ENCODE results near the gene IGSF21.
"Not testable (repeated sequence)": the region's sequence is repeated elsewhere in the genome, so short reads cannot be mapped to it uniquely, and the experiment has no call there.

Gene IGSF21

DNA sequence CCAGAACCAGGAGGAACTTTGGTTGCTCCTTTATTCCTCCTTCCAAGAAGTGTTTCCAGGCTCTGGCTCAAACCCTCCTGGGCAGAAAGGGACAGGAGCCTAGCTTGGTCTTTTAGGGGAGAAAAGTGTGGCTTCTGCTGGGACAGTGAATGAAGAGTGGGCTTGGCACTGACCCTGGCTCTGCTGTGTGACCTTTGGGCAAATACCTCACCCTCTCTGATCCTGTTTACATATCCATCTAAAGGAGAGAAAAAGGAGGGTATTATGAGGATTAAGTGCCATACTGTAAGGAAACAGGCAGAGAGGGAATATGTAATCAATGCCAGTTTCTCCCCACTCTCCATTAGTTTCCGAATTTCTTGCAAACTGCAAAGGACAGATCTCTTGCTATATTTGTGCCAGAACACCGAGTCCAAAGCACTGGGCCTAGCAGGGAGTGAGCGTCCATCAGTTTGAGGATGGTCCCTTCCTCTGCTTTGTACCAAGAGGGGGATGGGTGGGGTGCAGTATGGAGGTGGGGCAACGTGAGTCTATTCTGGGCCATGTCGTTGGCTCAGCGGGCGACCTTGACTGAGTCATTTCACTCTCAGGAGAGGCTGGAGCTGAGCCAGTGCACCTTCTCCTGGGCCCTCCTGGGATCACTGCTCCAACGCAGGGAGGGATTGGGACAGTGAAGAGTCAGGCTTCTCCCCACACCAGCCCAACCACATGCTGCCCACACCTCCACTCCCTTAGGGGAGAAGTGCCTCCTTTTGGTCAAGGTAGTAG lies 38.4 kb downstream of the IGSF21 start:
- DNase-seq (ENCODE audit: low read depth): no peak

DNA sequence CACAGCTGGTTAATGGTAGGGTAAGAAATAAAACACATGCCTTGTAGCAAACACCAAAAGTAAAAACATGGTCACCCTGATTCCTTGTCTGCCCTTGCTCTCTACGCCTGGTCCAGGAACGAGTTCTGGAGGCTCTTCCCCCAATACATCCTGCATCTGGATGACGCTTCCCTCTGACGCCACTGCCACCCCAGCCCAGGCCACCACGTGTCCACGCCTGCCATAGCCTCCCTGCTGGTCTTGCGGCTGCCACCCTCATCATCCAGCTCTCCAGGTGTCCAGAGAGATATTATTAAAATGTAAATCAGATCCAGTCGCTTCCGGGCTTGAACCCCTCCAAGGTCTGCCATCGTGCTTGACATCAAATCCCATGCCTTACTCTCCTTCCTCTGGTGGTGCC lies 39.3 kb downstream of the IGSF21 start:
- no peak for DNase-seq (ENCODE audit: low read depth)

DNA sequence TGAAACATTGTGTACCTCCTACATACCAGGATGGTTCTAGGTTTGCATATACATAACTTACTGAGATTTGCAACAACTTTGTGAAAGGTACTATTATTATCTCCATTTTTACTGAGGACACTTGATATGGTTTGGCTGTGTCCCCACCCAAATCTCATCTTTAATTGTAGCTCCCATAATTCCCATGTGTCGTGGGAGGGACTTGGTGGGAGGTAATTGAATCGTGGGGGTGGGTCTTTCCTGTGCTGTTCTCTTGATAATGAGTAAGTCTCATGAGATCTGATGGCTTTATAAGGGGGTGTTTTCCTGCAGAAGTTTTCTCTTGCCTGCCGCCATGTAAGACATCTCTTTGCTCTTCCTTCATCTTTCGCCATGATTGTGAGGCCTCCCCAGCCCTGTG lies 40.1 kb downstream of the IGSF21 start:
- DNase-seq (ENCODE audit: low read depth): no peak

DNA sequence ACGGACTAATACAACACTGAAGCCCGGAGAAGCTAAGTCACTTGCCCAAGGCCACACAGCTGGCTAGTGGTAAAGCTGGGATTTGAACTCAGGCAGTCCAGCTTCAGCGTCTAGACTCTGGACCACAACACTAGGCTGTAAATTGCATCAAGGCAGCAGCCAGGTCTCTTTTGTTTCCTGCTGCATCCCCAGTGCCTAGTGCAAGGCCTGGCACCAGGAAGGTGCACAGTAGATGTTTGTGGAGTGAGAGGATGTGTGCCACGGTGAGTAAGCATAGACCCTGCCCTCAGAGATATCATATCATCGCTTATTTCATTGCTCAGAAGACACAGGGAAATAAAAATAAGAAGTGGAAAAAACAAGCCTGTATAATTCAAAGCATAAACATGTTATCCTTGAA lies 40.9 kb downstream of the IGSF21 start:
- DNase-seq (ENCODE audit: low read depth): no peak

DNA sequence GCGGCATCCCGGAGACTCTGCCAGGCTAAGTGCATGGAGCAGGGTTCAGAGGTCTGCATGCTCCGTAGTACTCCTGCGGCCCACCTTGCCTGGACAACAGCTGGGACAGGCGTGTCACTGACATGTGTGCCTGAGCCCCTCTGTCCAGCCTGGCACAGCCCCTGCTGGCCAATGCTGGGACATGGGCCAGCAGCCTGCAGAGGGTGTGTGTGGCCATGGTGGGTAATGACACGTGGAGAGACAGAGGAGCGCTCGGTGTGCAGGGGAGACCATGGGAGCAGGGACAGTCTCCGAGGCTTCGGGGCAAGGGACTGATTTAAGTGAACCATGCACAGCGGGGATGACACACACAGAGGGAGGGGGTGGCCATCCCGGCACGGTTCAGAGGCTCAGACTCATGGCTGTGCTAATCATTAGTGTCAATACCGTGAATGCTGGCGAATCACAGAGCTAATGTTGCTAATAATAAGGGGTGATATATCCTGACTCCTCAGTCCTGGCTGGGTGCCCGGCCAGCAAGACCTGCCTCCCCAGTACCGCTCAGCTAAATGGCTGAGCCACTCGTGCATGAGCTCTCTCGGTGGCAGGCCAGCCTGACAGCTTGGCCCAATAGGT lies 41.5 kb downstream of the IGSF21 start:
- DNase-seq (ENCODE audit: low read depth): no peak

DNA sequence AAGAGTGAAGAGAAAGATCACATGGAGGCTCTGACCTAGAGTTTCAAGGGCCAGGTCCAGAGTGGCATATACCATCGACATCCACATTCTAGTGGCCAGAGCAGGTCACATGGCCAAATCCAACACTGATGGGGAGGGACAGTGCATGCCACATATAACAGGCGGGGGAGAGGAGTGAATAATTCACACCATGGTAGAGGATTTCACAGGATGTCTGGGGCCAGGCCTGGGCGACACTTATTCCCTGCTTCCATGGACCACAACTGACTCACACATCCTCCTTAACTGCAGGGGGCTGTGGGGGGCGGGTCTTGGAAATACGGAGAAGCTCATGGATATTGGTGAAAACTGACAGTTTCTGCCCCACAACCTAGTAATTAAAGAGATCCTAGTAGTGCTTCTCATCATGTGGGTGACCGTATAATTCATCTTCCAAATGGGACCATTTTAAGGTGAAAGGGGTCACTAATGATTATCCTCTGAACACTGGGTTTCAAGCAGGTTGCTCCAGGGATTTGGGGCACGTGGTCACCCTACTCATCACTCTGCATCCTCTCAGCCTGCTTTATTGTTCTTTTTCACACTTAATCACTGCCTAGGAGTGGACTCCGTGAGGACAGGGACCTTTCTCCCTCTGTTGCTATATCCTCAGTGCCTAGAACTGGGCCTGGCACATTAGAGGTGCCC lies 44.0 kb downstream of the IGSF21 start:
- DNase-seq (ENCODE audit: low read depth): no peak

DNA sequence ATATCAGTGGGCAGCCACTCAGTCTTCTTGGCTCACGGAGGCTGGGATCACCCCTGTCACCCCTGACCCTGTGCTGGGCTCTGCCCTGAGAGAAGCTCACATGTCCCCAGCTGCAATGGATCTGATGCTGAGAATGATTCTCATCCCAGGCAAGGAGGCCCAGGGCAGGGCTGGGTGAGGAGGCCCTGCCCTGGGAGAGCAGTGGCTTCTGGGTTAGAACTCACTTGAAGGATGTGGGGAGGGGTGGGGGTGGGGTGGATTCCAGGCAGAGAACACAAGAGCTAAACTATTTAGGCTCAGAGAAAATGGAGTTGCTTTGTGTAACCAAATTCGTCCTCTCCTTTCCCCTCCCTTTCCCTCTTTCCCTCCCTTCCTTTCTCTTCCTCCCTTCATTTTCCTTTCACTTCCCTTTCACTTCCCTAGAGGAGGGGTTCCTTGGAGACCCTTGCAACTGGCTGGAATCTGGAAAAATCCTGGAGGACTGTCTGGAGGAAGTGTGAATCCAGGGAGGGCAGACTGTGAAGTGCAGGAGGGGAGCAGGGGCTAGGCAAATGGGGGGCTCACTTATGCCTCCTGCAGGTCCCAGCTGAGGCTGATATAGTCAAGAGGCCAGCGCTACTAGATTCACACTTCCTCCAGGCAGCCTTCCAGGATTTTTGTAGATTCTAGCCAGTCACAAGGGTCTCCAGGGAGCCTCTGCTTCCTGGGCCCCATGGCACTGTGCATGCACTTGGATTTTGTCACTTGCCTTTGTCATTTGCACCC lies 47.0 kb downstream of the IGSF21 start:
- DNase-seq (ENCODE audit: low read depth): no peak

DNA sequence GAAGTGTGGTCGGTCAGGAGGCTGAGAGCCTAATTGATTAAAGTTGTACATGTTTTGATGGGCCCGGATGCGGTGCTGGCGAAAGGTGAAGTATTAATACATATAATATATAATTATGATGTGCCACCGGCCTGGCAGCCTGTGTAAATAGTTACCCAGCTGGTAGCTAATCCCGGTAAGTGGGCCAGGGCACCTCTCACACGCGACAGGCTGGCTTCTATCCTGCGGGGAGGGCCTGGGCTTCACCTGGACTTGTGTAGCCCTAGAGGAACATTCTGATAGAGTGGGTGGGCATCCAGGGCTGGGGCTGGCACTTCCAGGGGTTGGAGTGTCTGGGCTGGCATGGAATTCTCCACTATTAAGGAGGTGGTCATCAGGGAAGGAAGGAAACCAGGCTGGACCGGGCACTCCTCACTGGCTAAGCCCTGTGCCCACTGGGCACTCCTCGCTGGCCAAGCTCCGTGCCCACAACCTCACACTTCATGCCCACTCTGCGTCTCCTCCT lies 48.3 kb downstream of the IGSF21 start:
- DNase-seq (ENCODE audit: low read depth): no peak

DNA sequence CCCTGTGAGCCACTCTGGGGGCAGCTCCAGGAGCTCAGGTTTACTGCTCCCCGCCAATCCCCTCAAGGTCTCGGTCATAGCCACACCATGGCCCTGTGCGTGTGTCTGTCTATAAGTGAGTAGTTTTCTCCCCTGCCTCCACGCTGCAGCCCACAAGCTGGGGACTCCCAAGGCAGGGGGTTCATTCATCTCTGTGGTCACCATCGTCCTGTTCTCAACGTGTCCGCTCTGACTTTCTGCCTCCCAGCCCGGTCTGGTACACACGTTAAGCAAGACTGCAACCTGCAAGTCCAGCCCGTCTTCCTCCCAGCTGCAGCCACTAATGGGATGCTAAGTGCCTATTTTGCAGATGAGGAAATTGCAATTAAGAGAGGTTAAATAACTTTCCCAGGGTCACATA lies 49.8 kb downstream of the IGSF21 start:
- no peak for DNase-seq (ENCODE audit: low read depth)

DNA sequence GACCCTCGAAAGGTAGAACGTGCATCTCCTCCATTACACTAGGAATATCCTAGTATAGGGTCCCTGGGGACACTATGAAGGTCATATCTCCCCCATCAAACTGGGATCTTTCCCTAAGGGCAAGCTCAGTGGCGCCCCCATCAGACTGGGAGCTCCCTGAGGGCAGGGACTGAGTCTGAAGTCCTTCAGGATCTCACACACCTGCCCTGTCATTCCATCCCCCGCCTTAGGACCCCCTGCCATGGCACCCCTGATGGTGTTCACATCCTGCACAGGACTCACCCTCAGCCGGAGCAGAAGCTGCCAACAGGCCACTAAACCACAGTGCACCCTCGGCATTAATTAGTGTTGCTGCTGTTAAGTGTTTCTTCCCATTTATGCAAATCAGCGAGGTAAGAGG lies 50.4 kb downstream of the IGSF21 start:
- DNase-seq (ENCODE audit: low read depth): no peak

DNA sequence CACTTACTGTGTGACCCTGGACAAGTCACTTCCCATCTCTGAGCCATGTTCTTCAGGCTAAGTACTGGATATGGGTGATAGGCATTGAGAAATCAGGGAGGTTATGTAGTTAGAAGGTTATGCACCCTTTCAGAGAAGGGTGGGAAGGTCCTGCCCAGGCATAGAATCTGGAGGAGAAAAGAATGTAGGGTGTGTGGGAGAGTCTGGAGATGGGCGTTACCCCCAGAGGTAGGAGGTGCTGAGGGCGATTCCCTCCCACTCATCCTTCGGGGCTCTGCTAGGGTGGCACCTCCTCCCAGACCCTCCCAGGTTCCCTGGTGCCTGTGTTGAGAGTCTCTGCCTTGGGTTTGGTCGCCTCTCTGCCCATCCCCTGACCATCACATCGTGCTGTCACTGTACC lies 51.1 kb downstream of the IGSF21 start:
- no peak for DNase-seq (ENCODE audit: low read depth)

DNA sequence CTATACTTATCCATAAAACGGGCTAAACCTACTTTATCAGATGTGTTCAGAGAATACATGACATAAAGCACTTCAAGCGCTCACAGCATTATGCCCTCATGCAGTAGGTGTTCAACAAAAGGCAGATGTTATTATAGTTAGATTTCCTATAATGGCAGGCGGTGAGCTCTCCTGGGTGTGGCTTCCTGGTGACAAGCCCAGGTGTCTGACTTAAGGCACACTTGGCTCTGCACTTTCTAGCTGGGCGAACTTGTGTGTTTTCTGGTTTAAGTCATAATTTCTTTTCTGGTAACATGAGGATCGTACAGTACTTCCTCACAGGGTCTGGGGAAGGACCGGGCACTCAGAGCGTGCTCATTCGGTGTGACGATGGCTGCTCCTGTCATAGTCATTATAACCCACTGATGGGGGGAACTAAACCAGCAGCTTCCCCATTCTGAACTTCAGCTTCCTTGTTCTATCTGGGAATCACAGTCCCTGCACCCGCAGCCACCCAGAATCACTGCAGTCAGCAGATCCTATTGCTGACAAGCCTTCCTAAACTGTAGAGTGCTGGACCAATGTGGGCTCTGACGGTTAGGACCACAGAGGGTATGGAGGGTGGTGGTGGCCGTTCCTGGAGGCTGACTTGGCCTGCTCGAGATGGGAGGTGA lies 52.8 kb downstream of the IGSF21 start:
- no peak for DNase-seq (ENCODE audit: low read depth)

DNA sequence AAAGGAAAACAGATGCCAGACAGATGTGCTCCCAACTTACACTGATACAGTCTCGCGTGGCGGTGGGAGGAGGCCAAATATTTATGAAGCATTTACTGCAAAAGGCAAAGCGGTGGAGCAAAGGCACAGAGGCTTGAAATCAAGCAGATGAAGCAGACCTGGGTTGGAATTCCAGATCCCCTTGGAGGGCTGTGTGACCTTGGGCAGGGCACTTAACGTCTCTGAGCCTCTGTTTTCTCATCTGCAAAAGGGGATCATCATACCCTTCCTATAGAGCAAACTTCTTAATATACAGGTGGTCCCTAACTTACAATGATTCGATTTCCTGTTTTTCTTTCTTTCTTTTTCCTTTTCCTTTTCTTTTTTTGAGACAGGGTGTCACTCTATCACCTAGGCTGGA lies 54.1 kb downstream of the IGSF21 start:
- no peak for DNase-seq (ENCODE audit: low read depth)

DNA sequence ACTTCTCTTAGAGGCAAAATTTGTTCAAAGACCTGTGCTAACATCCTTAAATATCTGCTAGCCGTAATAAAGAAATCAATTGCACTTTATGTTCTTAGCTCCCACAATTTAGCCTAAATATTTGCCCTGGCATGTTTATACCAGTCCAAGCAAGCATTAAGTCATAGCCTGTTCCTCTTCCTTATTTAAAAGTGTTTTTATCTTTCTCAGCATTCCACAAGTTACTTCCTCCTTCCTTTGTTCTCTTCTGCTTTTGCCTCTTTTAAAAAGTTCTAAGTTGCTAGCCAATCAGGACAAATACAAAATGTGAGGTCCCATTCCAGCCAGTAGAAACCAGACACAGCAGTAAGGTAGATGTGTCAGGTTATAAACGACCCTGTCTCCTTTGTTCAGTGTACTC lies 58.0 kb downstream of the IGSF21 start:
- DNase-seq (ENCODE audit: low read depth): not testable (repeated sequence)

DNA sequence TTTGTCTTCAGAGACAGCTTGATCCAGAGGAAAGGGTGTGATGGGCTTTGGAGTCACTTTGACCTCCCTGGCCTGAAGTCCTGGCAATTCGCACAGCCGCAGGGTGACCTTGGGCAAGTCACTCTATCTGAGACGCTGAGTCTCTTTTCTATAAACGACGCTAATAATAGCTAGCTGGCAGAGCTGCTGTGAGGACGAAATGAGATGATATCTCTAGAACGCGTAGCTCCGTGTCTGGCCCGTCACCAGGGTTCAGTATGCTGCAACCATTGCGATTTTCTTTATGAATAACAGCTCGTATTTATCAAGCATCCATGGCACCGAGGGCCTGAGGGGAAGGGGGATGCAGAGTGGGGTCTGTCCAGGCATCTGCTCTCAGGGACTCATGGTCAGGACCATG lies 58.7 kb downstream of the IGSF21 start:
- DNase-seq (ENCODE audit: low read depth): no peak

DNA sequence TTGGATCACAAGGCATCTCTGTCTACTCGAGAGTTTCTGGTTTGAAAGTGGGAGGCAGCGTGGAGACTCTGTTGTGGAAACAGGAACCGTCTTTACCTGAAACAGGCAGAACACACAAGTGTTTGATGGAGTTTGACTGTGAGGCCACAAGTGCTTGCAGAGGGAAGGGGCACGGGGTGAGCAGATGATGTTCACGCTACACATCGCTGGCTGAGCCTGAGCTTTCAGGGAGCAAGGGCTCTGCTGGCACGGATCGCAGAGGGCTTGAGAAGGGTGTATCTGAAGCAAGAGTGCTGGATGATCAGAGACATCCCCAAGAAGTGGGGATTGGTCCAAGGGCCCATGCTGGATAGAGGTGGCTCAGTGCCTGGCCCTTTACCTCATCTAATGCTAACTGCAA lies 59.3 kb downstream of the IGSF21 start:
- no peak for DNase-seq (ENCODE audit: low read depth)

DNA sequence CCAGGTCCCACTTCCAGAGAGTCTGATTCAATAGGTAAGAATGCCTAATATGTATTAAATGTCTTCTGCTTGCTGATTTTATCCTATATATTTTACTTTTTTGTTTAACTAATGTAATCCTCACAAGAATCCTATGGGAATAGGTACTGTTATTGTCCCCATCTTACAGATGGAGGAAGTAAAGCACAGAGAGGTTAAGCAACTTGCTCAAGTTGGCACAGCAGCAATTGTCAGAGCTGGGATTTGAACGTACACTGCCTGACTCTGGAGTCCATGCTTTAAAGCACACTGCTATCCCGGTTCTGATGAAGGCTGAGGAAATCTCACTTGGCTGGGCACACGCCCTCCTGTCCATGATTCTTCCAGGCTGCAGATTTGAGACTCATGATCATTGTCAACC lies 62.8 kb downstream of the IGSF21 start:
- no peak for DNase-seq (ENCODE audit: low read depth)

DNA sequence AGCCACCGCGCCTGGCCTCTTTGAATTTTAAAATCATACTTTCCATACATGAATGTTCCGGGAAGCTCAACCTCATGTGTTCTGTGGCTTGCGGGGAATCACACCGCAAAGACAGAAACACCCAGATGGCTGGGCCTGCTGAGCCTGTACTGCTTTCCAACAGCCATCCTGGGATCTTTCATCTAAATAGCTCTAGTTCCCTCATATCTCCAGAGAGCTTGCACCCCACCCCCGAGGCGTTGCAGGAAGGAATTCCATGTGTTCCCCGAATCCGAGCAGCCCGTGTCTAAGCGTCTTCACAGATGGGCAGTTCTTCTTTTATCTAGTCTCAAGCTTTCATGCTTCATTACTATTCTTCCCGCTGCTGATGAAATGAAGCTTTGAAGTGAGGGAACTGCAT lies 66.4 kb downstream of the IGSF21 start:
- no peak for DNase-seq (ENCODE audit: low read depth)

DNA sequence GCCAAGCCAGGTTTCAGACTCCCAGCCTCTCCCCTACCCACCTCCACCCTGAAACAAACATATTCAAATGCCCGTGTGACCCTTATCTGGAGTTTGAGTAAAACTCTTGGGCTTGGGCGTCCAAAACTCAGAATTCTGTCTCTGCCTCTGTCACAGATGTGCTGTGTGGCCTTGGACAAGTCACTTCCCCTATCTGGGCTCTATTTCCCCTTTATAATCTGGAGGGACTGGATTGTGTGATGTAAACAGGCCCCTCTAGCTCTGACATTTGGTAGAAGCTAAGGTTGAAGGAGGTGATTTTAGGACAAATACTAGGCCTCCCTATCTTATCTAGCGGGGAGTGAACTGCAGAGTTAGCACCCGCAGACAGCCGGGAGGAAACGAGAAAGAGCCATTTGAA lies 67.5 kb downstream of the IGSF21 start:
- no peak for DNase-seq (ENCODE audit: low read depth)

DNA sequence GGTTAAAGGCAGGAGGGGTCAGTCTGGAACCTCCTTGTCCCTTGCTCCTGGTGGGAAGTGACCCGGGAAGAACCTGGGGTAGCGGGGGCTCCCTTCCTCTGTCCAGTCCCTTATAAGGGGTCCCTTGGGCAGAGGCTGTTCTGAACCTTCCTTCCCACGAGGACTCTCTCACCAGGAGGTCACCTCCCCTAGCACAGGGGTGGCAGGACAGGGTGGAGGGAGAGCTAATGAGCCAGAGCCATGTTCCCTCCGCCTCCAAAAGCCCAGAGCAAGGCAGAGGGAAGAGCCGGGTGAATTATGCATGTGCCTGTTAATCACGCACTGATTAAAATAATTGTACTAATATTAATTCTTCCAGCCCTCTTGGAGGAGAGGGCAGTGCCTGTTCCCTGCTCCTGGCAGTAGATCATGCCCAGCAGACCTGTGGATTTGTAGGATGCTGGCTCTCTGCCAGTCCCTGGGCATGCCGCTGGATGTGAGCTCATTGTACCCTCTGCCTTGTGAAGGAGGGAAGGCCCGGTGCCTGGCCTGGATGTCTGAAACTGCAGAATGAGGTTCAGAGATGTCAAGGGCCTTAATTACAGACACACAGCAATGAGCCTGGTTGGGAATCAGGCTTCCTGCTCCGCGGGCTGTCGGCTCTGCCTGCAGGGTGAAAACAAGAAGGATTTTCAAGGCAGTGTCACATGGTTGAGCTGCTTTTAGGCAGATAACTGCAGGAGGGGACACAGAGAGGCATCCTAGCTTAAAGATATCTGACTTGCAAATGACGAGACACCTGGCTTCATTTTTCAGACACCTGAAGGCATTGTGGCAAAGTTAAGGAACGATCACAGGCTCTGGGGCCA lies 68.2 kb downstream of the IGSF21 start:
- DNase-seq (ENCODE audit: low read depth): no peak

DNA sequence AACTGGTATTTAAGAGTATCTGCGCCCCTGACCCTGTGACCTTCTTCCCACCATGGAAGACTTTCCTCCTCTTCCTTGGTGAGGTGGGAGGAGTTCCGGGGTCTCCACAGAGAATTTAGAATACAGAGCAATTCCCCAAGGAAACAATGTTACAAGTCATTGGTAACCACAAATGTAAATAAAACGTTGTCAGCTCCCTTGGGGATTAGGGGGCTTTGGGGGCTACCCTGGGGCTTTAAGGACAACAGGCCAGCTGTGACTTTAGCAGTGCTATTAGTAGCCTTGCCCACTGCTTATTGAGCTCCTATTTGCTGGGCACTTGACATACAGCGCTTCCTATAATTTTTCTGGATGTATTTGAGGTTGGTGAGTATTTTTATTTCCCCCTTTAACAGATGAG lies 69.0 kb downstream of the IGSF21 start:
- DNase-seq (ENCODE audit: low read depth): no peak

All from activated gamma-delta T cell treated with anti-CD3 and anti-CD28 coated beads, Interleukin-2, amount 50 U/mL, for 16 hours (primary cell).